Neuronal stem cell (in vitro differentiated cells): Measurements from ENCODE around the gene LEFTY2.

Source experiments
- DNase-seq: peaks from one replicate; pipeline ENCODE4 v3.0.0-alpha.2; 2013; ENCODE audit warnings: low spot score
- H2AFZ ChIP-seq: one replicate; pipeline ENCODE4 v1.6.1; 2013; ENCODE audit warnings: mild to moderate bottlenecking, low read length, inconsistent platforms
- H2AK5ac ChIP-seq: 2 replicates; pipeline ENCODE4 v1.6.1; 2013; ENCODE audit warnings: low read depth, mild to moderate bottlenecking, inconsistent platforms, low read length, moderate library complexity, mixed read lengths
- H2BK120ac ChIP-seq: 2 replicates; pipeline ENCODE4 v1.6.1; 2013; ENCODE audit warnings: low read depth, mild to moderate bottlenecking, inconsistent platforms, low read length, moderate library complexity, mixed read lengths
- H2BK12ac ChIP-seq: one replicate; pipeline ENCODE4 v1.6.1; 2013; ENCODE audit warnings: low read length, inconsistent platforms
- H2BK15ac ChIP-seq: 2 replicates; pipeline ENCODE4 v1.6.1; 2013; ENCODE audit warnings: mild to moderate bottlenecking, low read length, inconsistent platforms, mixed read lengths
- H2BK5ac ChIP-seq: one replicate; pipeline ENCODE4 v1.6.1; 2013; ENCODE audit warnings: inconsistent platforms, mild to moderate bottlenecking, low read length, moderate library complexity
- H3K14ac ChIP-seq: one replicate; pipeline ENCODE4 v1.6.1; 2013; ENCODE audit warnings: low read length, inconsistent platforms
- H3K18ac ChIP-seq: 2 replicates; pipeline ENCODE4 v1.6.1; 2013; ENCODE audit warnings: low read length, inconsistent platforms
- H3K23ac ChIP-seq: 2 replicates; pipeline ENCODE4 v1.6.1; 2013; ENCODE audit warnings: low read depth, mild to moderate bottlenecking, mixed read lengths, low read length, inconsistent platforms; ENCODE audit not compliant: poor library complexity
- H3K27ac ChIP-seq: replicated peaks from 3 replicates; pipeline ENCODE4 v1.5.1; 2013; ENCODE audit warnings: low read length, inconsistent platforms
- H3K27me3 ChIP-seq, 3 experiments: 2 replicates each; pipeline ENCODE4 v1.6.1; 2013; ENCODE audit warnings: low read length in 3 of 3, mild to moderate bottlenecking in 2 of 3, inconsistent platforms in 1 of 3, low read depth in 1 of 3, mixed read lengths in 1 of 3, moderate library complexity in 1 of 3; ENCODE audit not compliant: control insufficient read depth in 3 of 3, insufficient read depth in 3 of 3
- H3K36me3 ChIP-seq, 2 donors: replicated peaks in 1 of 2; 2 replicates each; pipeline ENCODE4 v1.6.1; 2013; ENCODE audit warnings: low read length in 2 of 2; ENCODE audit not compliant: control insufficient read depth in 2 of 2, insufficient read depth in 2 of 2
- H3K4ac ChIP-seq: 2 replicates; pipeline ENCODE4 v1.6.1; 2013; ENCODE audit warnings: inconsistent platforms, mild to moderate bottlenecking, low read length, moderate library complexity
- H3K4me1 ChIP-seq, 2 donors: 1 replicate in 1 of 2; 2 replicates in 1 of 2; pipeline ENCODE4 v1.6.1; 2013; ENCODE audit warnings: low read length in 2 of 2, low read depth in 1 of 2; ENCODE audit not compliant: control insufficient read depth in 2 of 2, insufficient read depth in 1 of 2
- H3K4me2 ChIP-seq: one replicate; pipeline ENCODE4 v1.6.1; 2013; ENCODE audit warnings: mild to moderate bottlenecking, low read length, inconsistent platforms; ENCODE audit not compliant: insufficient read depth, poor library complexity, severe bottlenecking
- H3K4me3 ChIP-seq, 2 donors: 2 replicates each; pipeline ENCODE4 v1.5.1; 2013; ENCODE audit warnings: low read length in 2 of 2, mild to moderate bottlenecking in 2 of 2, inconsistent platforms in 1 of 2, moderate library complexity in 1 of 2
- H3K79me1 ChIP-seq: one replicate; pipeline ENCODE4 v1.6.1; 2013; ENCODE audit warnings: low read depth, mild to moderate bottlenecking, inconsistent platforms, low read length, moderate library complexity
- H3K9ac ChIP-seq: one replicate; pipeline ENCODE4 v1.6.1; 2013; ENCODE audit warnings: mild to moderate bottlenecking, low read depth, low read length, inconsistent platforms; ENCODE audit not compliant: poor library complexity
- H3K9me3 ChIP-seq, 2 donors: replicated peaks in 1 of 2; 2 replicates each; pipeline versions ENCODE3 to v1.6.1; 2013; ENCODE audit warnings: low read length in 2 of 2, mild to moderate bottlenecking in 2 of 2, inconsistent platforms in 1 of 2, low read depth in 1 of 2, mixed read lengths in 1 of 2, moderate library complexity in 1 of 2; ENCODE audit not compliant: control insufficient read depth in 2 of 2, insufficient read depth in 1 of 2
- H4K8ac ChIP-seq: one replicate; pipeline ENCODE4 v1.6.1; 2013; ENCODE audit warnings: low read depth, mild to moderate bottlenecking, inconsistent platforms, low read length, moderate library complexity
- H4K91ac ChIP-seq: one replicate; pipeline ENCODE4 v1.6.1; 2013; ENCODE audit warnings: low read length, low read depth, mild to moderate bottlenecking, inconsistent platforms; ENCODE audit not compliant: poor library complexity
- WGBS, 2 donors: extraction: QIAGEN DNeasy Blood & Tissue Kit; methylation state at CpG; one replicate each; pipeline ENCODE4 v1.1.7; 2013; ENCODE audit warnings: missing lambda C conversion rate in 2 of 2, mixed read lengths in 1 of 2; ENCODE audit not compliant: insufficient read length in 2 of 2, insufficient replicate concordance in 1 of 2; ENCODE audit errors: extremely low coverage in 2 of 2; 5-methylcytosine and 5-hydroxymethylcytosine counted together

The LEFTY2 gene

DNA sequence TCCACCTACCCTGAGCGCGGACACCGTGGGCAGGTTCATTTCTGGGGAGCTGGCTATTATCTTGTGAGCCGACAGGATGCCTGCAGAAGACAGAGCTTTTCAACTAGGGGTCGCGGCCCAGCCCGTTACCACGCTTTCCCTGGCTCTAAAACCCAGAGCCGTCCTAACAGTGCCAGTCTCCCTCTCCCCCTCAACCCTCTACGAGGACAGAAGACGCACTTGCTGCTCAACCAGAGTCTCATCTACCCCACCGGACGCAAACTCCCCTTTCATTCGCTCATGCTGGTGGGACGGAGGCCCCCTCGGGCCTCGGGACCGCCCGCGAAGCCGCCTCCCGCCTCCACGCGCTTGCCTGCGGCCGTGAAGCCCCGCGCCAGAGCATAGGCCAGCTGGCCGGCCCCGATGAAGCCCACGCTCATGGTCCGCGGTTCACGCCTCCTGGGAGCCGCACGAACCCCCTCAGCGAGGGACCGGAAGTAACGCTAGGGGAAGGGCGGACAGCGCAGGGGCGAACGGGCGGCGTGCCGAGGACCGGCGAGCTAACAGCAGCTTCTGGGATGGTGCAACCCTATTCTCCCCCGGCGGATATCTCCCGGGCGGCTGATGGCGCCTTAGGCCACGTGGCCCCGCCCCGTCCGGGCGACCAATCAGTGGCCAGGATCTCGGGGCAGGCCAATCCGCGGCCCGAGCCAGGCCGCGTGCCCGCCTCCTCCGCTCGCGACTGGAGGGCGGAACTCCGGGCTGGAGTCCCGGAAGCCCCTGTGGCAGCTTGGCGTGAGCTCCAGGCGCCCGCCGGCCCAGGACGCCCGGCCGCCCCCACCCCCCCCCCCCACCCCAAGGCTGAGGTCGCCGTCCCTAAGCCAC is 17.1 kb downstream of the LEFTY2 start, which contains the start of gene PYCR2:
Gene PYCR2 (minus strand): TSS at position 559 of the 864 bp plus-strand sequence. CDS start 140 bp downstream, at position 419.
- H3K9ac ChIP-seq = peak within 1 kb of the TSS; percentile 97
- WGBS, 2 donors = no CpG with 5 or more reads among the region's 80 CpGs
- peaks cover 15% of the 10 kb centered on the region for H3K79me1 ChIP-seq

DNA sequence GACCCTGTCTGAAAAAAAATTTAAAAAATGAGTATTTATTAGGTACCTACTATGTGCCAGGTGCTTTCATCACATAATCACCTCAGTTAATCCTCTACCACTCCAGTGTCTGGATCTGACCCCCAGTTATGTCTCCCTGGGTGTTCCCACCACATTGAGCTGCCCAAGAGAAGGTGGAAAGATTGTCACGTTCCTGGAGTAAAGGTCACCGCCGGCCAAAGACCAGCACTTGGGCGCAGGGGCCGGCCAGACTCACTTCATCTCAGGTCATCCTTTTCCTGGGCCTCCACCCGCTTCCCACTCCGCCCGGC is 17.7 kb downstream of the LEFTY2 start:
- Histone ChIP-seq H3K4me1 (peaks cover 3% of the 10 kb centered on the region in 2 donors), H4K91ac (no peak overlapping the region), H3K4me3 (peak overlapping the region; percentile 97 to 100), H3K27me3 (no peaks in the 10 kb centered on the region), H2BK5ac (peak overlapping the region; percentile 95), H3K4ac (no peak overlapping the region), H3K27ac (peak overlapping the region; percentile 92), H3K9me3 (no peaks in the 10 kb centered on the region), H2AK5ac (peak overlapping the region; percentile 81), H3K14ac (no peak overlapping the region), H2BK120ac (peak overlapping the region; percentile 94), H3K23ac (peak overlapping the region; percentile 100), H3K18ac (peak overlapping the region; percentile 98), H3K4me2 (peak overlapping the region; percentile 83), H2AFZ (peak overlapping the region; percentile 94), H3K9ac (peak overlapping the region; percentile 97), H3K79me1 (peaks cover 15% of the 10 kb centered on the region), H2BK15ac (peak overlapping the region; percentile 75), H4K8ac (no peak overlapping the region), H3K36me3 (peaks cover 25 to 43% of the 10 kb centered on the region in 2 donors), H2BK12ac (no peak overlapping the region)
- DNase-seq = no peak
- no CpG with 5 or more reads among the region's 8 CpGs for WGBS, 2 donors

More for the DNA sequence above, 17.1 kb downstream of the LEFTY2 start, which contains the start of gene PYCR2:
- H4K8ac ChIP-seq = no peak within 1 kb of the TSS
- H3K27ac ChIP-seq = peak within 1 kb of the TSS; percentile 92
- peak within 1 kb of the TSS; percentile 81 for H2AK5ac ChIP-seq
- H4K91ac ChIP-seq = no peak within 1 kb of the TSS
- peak within 1 kb of the TSS; percentile 95 for H2BK5ac ChIP-seq
- peak within 1 kb of the TSS; percentile 73 for H2BK12ac ChIP-seq
- no peak within 1 kb of the TSS for H3K4ac ChIP-seq
- peak within 1 kb of the TSS; percentile 94 for H2AFZ ChIP-seq
- no peaks in the 10 kb centered on the region for H3K9me3 ChIP-seq
- peak within 1 kb of the TSS; percentile 94 for H2BK120ac ChIP-seq
- H3K18ac ChIP-seq = peak within 1 kb of the TSS; percentile 98
- H3K4me2 ChIP-seq = peak within 1 kb of the TSS; percentile 83
- H3K23ac ChIP-seq = peak within 1 kb of the TSS; percentile 100
- H3K14ac ChIP-seq = peak within 1 kb of the TSS; percentile 99
- H3K4me3 ChIP-seq = peak within 1 kb of the TSS; percentile 97 to 100
- H3K27me3 ChIP-seq = no peaks in the 10 kb centered on the region
- peak within 1 kb of the TSS; percentile 75 for H2BK15ac ChIP-seq
- DNase-seq = peak; percentile 90
- H3K36me3 ChIP-seq = peaks cover 25 to 38% of the 10 kb centered on the region in 2 donors
- peaks cover 3% of the 10 kb centered on the region in 2 donors for H3K4me1 ChIP-seq

DNA sequence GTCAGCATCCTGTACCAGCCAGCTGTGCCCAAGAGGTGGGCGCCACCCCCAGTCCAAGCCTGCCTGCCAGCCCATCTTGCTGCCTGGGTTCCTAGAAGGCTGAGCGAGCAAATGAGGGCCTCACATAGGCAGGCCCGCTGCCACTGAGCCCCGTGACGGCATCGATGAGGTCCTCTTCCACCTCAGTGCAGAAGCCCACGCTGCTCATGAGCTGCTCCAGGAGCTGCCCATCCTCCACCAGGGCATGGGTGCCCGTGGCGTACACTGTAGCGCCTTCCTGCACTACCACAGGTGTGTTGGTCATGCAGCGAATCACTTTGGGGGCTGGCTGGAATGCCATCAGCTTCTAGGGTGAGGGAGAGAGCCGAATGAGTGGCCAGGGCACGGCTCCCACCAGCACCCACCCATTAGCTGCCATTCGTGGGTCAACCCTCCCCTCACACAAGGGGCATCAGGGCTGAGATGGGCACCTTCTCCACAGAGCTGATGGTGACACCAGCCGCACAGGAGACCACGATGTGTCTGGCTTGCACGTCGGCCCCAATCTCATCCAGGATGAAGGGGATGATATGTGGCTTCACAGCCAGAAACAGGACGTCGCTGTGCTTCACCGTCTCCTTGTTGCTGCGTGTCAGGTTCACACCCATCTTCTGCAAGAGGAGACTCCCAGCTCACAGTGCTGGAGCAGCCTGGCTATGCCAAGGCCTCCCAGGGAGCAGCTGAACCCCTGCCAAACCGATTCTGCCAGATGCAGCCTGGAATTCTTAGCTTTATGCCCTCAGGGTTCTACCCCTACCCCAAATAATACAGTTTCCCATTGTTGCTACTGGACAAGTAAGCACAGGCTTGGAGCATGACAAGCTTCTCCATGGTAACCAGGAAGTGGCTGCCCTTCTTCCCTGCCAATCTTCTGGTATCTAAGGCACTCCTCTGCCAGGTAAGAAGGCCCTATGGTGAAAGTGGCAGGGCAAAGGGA is 19.0 kb downstream of the LEFTY2 start:
- Histone ChIP-seq H3K9ac (peak overlapping the region; percentile 60), H3K23ac (peak overlapping the region; percentile 57), H2BK120ac (peak overlapping the region; percentile 1), H4K8ac (no peak overlapping the region), H2AK5ac (no peak overlapping the region), H3K79me1 (peaks cover 15% of the 10 kb centered on the region), H3K36me3 (peaks cover 29 to 56% of the 10 kb centered on the region in 2 donors), H3K4me2 (no peak overlapping the region), H3K4me3 (peak overlapping the region in 1 of 2 donors; percentile 97), H3K14ac (no peak overlapping the region), H3K27me3 (no peaks in the 10 kb centered on the region), H2BK12ac (no peak overlapping the region), H4K91ac (no peak overlapping the region), H2BK5ac (no peak overlapping the region), H2AFZ (no peak overlapping the region), H2BK15ac (no peak overlapping the region), H3K4me1 (peaks cover 3% of the 10 kb centered on the region in 2 donors), H3K18ac (no peak overlapping the region), H3K9me3 (no peaks in the 10 kb centered on the region), H3K27ac (no peak overlapping the region), H3K4ac (no peak overlapping the region)
- no CpG with 5 or more reads among the region's 23 CpGs for WGBS, 2 donors
- no peak for DNase-seq
